IPS-20b (cell line): ENCODE results near the gene SLC9A1.
A peak's percentile ranks its signal among the peaks of the same experiment; 100 is the strongest.

ENCODE experiments used
- H3K27ac ChIP-seq: one replicate; pipeline ENCODE4 v1.5.1; 2013; ENCODE audit warnings: low read length
- H3K27me3 ChIP-seq: 2 replicates; pipeline ENCODE4 v1.6.1; 2013; ENCODE audit warnings: mild to moderate bottlenecking, low read length, inconsistent platforms; ENCODE audit not compliant: insufficient read depth
- H3K36me3 ChIP-seq: 2 replicates; pipeline ENCODE4 v1.6.1; 2013; ENCODE audit warnings: low read depth, mild to moderate bottlenecking, inconsistent platforms, low read length, moderate library complexity; ENCODE audit not compliant: insufficient read depth
- H3K4me1 ChIP-seq: 2 replicates; pipeline ENCODE4 v1.6.1; 2013; ENCODE audit warnings: mild to moderate bottlenecking, control low read depth, inconsistent platforms, low read length, moderate library complexity; ENCODE audit not compliant: insufficient read depth
- H3K4me3 ChIP-seq: 2 replicates; pipeline ENCODE4 v1.5.1; 2013; ENCODE audit warnings: mild to moderate bottlenecking, low read length, inconsistent platforms
- H3K9ac ChIP-seq: 2 replicates; pipeline ENCODE4 v1.6.1; 2013; ENCODE audit warnings: low read depth, mild to moderate bottlenecking, inconsistent platforms, low read length, moderate library complexity
- H3K9me3 ChIP-seq: 2 replicates; pipeline ENCODE4 v1.6.1; 2013; ENCODE audit warnings: mild to moderate bottlenecking, low read depth, low read length, inconsistent platforms; ENCODE audit not compliant: insufficient read depth

The SLC9A1 gene

DNA sequence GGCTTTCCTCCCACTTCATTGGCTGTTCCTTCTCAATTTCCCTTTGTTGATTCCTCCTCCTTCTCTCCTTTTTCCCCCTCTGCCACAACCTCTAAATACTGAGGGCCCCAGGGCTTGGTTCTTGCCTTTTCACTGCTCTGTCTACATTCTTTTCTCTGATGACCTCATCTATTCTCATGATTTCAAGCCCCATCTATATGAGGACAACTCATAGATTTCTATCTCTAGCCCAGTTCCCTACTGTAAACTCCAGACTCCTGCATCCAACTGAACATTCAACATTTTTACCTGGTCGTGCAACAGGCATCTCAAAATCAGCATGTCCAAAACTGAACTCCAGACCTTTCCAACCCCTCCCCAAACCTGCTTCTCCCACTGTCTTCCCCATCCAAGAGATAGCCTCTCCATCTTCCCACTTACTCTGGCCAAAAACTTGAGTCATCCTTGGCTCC, 11.5 kb upstream of the SLC9A1 start:
- H3K4me1 ChIP-seq: no peaks in the 10 kb centered on the region
- no peak overlapping the region for H3K27ac ChIP-seq
- no peaks in the 10 kb centered on the region for H3K36me3 ChIP-seq
- H3K27me3 ChIP-seq: no peaks in the 10 kb centered on the region
- no peak overlapping the region for H3K9ac ChIP-seq
- H3K4me3 ChIP-seq: no peak overlapping the region
- no peaks in the 10 kb centered on the region for H3K9me3 ChIP-seq

DNA sequence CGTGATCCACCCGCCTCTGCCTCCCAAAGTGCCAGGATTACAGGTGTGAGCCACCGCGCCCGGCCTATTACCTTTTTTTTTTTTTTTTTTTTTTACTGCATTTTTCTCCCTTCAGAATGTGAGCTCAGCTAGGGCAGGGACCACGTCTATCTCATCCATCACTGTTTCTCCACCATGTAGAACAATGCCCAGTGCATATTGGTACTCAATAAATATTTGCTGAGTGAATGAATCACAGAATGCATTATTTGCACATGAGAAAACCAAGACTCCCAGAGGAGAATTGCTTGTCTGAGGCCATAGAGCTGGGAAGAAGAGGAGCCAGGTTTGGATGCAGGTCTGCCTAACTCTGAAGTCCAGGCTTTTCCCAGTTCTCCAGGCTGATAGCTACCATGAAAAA, 8.2 kb upstream of the SLC9A1 start:
- H3K36me3 ChIP-seq: no peaks in the 10 kb centered on the region
- H3K27me3 ChIP-seq: no peaks in the 10 kb centered on the region
- H3K27ac ChIP-seq: no peak overlapping the region
- no peak overlapping the region for H3K4me3 ChIP-seq
- no peaks in the 10 kb centered on the region for H3K9me3 ChIP-seq
- no peak overlapping the region for H3K9ac ChIP-seq
- no peaks in the 10 kb centered on the region for H3K4me1 ChIP-seq

DNA sequence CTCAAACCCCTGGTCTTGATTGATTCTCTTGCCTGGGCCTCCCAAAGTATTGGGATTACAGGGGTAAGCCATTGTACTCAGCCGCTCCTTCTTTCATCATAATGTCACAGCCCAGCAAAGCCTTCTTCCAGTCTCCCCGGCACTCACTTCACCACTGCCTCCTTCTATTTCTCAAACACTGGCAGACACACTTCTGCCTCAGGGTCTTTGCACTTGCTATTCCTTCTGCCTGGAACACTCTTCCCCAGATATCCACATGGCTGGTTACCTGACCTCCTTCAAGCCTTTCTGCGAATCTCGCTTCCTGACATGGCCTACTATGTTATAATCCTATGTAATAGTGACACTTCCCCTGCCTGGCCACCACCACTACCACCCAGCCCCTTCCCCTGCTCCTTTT, 7.2 kb upstream of the SLC9A1 start:
- no peaks in the 10 kb centered on the region for H3K27me3 ChIP-seq
- H3K27ac ChIP-seq: no peak overlapping the region
- no peaks in the 10 kb centered on the region for H3K36me3 ChIP-seq
- H3K9ac ChIP-seq: no peak overlapping the region
- H3K4me1 ChIP-seq: no peaks in the 10 kb centered on the region
- no peaks in the 10 kb centered on the region for H3K9me3 ChIP-seq
- H3K4me3 ChIP-seq: no peak overlapping the region

DNA sequence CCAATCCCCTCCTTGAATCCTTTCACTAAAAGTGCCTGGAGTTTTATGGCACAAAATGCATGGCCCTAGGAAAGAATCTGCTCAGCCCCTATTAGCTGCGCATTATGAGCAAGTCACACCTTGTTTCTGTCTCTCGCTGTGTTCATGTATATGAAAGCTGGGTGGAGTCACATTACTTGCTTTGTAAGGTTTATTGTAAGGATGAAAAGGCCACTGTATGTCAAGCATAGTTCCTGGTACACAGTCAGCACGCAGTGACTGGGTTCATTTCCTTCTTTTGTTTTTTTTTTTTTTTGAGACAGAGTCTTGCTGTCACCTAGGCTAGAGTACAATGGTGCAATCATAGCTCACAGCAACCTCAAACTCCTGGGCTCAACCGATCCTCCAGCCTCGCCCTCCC, 6.7 kb upstream of the SLC9A1 start:
- H3K4me3 ChIP-seq: no peak overlapping the region
- H3K27ac ChIP-seq: no peak overlapping the region
- H3K36me3 ChIP-seq: no peaks in the 10 kb centered on the region
- H3K27me3 ChIP-seq: no peaks in the 10 kb centered on the region
- no peaks in the 10 kb centered on the region for H3K4me1 ChIP-seq
- no peak overlapping the region for H3K9ac ChIP-seq
- no peaks in the 10 kb centered on the region for H3K9me3 ChIP-seq

- Histone ChIP-seq H3K4me1 (peaks cover 15% of the 10 kb centered on the region), H3K27me3 (no peaks in the 10 kb centered on the region), H3K4me3 (no peak overlapping the region), H3K36me3 (no peaks in the 10 kb centered on the region), H3K9ac (no peak overlapping the region), H3K27ac (no peak overlapping the region), H3K9me3 (no peaks in the 10 kb centered on the region)
Observed at GRCh38 chr1:27157194-27157593, 2.3 kb upstream of the SLC9A1 start.

DNA sequence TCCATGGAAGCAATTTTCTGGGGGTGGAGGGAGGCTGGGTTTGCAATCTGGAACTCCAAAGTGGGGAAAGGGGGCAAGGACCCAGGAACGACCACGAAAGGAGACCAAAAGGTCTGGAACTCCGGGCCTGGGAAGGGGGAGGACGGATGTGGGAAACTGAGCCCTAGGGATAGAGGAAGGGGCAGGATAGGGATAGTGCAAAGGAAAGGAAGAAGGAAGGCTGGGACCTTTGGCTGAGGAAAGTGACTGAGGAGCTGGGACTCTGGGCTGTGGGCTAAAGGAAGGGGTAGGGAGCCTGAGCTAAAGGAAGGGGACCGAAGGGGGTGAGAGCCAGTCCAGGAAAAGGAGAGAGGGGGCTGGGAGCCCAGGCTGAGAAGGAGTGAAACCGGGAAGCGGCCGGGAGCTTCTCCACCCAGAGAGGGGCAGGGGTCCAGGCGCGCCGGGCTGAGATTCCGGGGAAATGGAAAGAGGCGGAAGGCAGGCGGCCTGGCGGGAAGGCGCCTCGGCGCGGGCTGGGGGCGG, 395 bp downstream of the SLC9A1 start:
- Histone ChIP-seq H3K9me3 (no peaks in the 10 kb centered on the region), H3K4me1 (peaks cover 15% of the 10 kb centered on the region), H3K9ac (peak overlapping the region; percentile 80), H3K4me3 (peak overlapping the region; percentile 77), H3K27me3 (no peaks in the 10 kb centered on the region), H3K27ac (no peak overlapping the region), H3K36me3 (no peaks in the 10 kb centered on the region)

- peak overlapping the region; percentile 80; the same call in 1 of the 2 replicates for H3K9ac ChIP-seq
- no peak overlapping the region for H3K27ac ChIP-seq
- H3K4me1 ChIP-seq: peaks cover 15% of the 10 kb centered on the region
- no peaks in the 10 kb centered on the region for H3K27me3 ChIP-seq
- H3K4me3 ChIP-seq: peak overlapping the region; percentile 77
- no peaks in the 10 kb centered on the region for H3K36me3 ChIP-seq
- no peaks in the 10 kb centered on the region for H3K9me3 ChIP-seq
Observed at GRCh38 chr1:27153927-27154358, 982 bp downstream of the SLC9A1 start.

DNA sequence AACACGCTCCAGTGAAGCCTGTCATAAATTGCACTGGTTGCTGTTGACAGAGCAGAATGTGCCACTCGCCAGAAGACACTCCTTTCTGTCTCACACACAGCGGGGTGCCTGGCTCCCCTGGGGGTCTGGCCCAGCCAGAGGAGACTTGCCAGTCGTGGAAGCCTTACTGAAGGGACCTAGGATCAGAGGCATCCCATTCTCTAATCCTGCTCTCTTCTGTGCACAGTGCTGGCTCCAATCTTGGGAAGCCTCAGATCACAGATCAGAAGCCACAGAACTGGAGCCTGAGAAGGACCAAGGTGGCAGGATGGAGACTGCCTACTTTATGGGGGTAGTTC, 1.4 kb downstream of the SLC9A1 start:
- Histone ChIP-seq H3K27ac (no peak overlapping the region), H3K9ac (peak overlapping the region; percentile 38; the same call in 1 of the 2 replicates), H3K27me3 (no peaks in the 10 kb centered on the region), H3K4me1 (peaks cover 15% of the 10 kb centered on the region), H3K36me3 (no peaks in the 10 kb centered on the region), H3K9me3 (no peaks in the 10 kb centered on the region), H3K4me3 (peak overlapping the region; percentile 77)

DNA sequence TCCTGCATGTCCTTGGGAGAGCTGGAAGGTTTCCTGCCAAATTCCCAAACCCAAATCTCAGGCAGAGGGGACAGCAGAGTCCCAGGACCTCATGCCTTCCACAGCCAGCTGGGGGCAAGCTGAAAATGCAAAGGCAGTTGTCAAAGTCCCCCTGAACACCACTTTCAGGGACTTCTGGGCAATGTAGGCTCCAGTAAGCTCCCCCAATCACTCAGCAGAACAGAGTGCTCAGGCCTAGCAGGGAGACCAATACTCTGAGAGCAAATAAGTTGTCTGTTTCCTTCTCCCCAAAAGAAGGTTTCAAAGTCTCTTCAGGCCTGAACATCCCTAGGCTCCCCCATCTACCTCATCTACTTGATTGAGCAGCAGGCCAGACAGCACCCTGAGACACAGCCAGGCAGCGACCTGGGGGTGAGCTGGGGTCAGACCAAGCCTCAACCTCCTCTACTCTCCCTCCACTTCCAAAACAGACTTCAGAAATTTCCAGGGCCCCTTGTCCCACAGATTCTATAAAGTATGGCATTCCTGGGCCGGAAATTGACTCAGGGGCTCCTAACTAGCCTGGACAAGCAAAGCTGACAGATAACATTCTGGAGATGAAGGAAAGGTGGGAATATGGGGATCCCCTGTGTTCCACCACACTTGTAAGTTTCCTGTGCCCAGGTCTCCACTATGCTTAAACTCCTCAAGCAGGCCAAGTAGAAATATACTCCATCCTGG, 1.9 kb downstream of the SLC9A1 start:
- peak overlapping the region; percentile 77 for H3K4me3 ChIP-seq
- no peaks in the 10 kb centered on the region for H3K9me3 ChIP-seq
- H3K9ac ChIP-seq: peak overlapping the region; percentile 38

DNA sequence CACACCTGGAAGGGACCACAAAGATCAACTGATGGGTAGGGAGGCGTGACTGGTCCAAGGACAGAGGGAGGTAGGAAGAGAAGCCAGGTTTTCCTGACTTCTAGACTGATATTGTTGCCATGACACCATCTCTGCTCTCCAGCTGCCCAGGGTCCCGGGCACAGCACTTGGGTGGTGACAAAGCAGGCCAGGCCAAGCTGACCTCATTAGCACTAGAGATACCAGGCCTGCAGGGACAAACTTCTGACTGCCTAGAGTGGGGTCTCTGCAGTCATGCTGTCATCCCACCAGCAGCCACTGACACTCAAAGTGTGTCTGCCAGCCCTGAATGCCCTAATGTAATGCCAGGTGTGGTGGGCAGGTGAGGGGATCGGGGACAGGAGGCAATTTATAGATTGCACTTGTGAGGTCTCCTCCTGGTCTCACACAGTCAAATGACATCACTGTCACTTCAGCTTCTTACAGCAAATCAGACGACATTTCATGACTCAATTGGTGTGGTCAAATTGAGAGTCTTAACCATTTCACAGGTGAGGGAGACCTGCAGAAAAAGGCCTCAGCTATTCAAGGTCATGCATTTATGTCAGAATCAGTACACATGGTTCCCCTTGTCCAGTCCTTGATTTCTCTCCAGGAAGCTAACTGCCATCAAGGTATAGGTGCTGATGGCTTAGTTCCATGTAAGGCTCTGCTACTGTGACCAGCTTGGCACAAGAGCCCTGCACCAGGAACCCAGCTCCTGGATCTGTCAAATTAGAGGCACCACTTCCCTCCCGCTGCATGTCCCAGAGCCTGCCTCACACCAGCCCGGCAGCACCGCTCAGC, 2.7 kb downstream of the SLC9A1 start:
- peak overlapping the region; percentile 77; the same call in 1 of the 2 replicates for H3K4me3 ChIP-seq
- H3K4me1 ChIP-seq: peaks cover 15% of the 10 kb centered on the region
- peak overlapping the region; percentile 38 for H3K9ac ChIP-seq
- H3K27ac ChIP-seq: no peak overlapping the region
- H3K9me3 ChIP-seq: no peaks in the 10 kb centered on the region
- H3K36me3 ChIP-seq: no peaks in the 10 kb centered on the region
- H3K27me3 ChIP-seq: no peaks in the 10 kb centered on the region

More for the DNA sequence above, 1.9 kb downstream of the SLC9A1 start:
- Histone ChIP-seq H3K27ac (no peak overlapping the region), H3K4me1 (peaks cover 15% of the 10 kb centered on the region), H3K36me3 (no peaks in the 10 kb centered on the region), H3K27me3 (no peaks in the 10 kb centered on the region)

DNA sequence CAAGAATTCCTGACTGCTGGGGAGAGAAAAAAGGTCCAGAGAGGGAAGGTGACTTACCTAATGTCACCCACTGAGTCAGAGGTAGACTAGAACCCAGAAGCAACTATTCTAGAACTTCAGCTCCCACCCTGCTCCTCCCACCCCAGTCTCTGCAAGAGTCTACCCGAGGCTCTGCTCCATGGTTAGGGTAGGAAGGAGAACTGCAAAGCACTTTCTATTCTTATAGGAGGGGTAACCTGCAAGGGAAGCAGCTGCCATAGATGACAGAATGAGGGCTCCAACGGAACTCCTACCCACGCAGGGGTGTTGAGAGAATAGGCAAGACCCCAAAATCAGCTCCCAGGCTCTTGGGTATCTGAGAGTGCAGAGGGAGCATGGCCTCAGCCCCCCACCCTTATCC, 4.3 kb downstream of the SLC9A1 start:
- no peaks in the 10 kb centered on the region for H3K9me3 ChIP-seq
- no peak overlapping the region for H3K4me3 ChIP-seq
- no peak overlapping the region for H3K9ac ChIP-seq
- no peak overlapping the region for H3K27ac ChIP-seq
- H3K4me1 ChIP-seq: peaks cover 16% of the 10 kb centered on the region
- H3K27me3 ChIP-seq: no peaks in the 10 kb centered on the region
- no peaks in the 10 kb centered on the region for H3K36me3 ChIP-seq

GRCh38 chr1:27150183-27150582, 4.7 kb downstream of the SLC9A1 start:
- Histone ChIP-seq H3K27me3 (no peaks in the 10 kb centered on the region), H3K27ac (no peak overlapping the region), H3K4me1 (peaks cover 21% of the 10 kb centered on the region), H3K36me3 (no peaks in the 10 kb centered on the region), H3K9me3 (no peaks in the 10 kb centered on the region), H3K4me3 (no peak overlapping the region), H3K9ac (no peak overlapping the region)
